ENCODE results near the gene ZNF195.
"Not testable (repeated sequence)": the region's sequence is repeated elsewhere in the genome, so short reads cannot be mapped to it uniquely, and the experiment has no call there.

The ZNF195 gene

DNA sequence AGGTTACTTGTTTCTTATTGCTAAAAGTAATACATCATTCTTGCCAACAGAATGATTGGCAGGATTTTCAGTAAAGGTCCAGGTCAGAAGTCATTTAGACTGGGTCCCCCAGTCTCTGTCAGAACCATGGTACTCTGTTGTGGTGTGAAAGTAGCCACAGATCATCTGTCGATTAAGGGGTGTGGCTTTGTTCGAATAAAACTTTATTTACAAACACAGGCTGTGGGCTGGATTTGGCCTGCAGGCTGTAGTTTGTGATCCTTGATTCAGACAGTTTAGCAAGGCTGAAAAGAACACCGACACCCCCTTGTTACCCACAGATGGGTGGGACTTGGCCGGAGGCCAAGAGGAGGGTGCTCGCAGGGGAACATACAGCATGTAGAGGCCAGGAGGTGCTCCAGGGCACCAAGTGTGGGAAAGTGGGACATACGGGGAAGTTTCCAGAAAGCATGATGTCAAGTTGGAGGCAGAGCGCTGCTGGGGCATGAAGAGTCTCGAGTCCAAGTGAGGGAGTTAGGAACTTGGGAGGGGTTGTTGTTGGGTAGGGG lies 29.2 kb upstream of the ZNF195 start:
- not testable (repeated sequence) for H3K4me3 Mint-ChIP-seq; H3K36me3 Mint-ChIP-seq; H3K27me3 Mint-ChIP-seq; H3K9me3 Mint-ChIP-seq (ENCODE audit: low read depth); H3K27ac Mint-ChIP-seq; H3K4me1 Mint-ChIP-seq (ENCODE audit: low read depth)

DNA sequence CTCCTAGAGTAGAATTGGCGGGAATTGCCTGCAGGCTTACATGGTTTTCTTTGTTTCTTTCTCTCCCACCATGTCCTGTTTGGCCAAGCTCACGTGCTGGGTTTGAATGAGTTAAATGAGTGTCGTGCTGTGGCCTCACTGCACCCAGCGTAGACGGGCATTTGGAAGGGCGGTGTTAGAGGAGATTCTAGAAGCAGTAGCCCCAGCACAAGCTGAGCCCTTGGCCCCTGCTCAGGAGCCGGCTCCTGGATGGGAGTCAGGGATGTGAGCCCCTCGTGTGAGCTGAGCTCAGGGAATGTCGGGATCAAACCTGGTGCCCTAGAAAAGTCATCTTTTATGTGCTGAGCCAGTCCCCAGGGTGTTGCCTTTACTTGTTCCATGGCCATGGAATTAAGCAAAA lies 28.0 kb upstream of the ZNF195 start:
- H3K36me3 Mint-ChIP-seq; H3K4me3 Mint-ChIP-seq; H3K27ac Mint-ChIP-seq; H3K27me3 Mint-ChIP-seq; H3K9me3 Mint-ChIP-seq (ENCODE audit: low read depth); H3K4me1 Mint-ChIP-seq (ENCODE audit: low read depth): not testable (repeated sequence)

GRCh38 chr11:3406223-3406875 lies 27.4 kb upstream of the ZNF195 start:
- H3K4me1 Mint-ChIP-seq (ENCODE audit: low read depth); H3K27ac Mint-ChIP-seq; H3K9me3 Mint-ChIP-seq (ENCODE audit: low read depth); H3K27me3 Mint-ChIP-seq; H3K4me3 Mint-ChIP-seq; H3K36me3 Mint-ChIP-seq: not testable (repeated sequence)

DNA sequence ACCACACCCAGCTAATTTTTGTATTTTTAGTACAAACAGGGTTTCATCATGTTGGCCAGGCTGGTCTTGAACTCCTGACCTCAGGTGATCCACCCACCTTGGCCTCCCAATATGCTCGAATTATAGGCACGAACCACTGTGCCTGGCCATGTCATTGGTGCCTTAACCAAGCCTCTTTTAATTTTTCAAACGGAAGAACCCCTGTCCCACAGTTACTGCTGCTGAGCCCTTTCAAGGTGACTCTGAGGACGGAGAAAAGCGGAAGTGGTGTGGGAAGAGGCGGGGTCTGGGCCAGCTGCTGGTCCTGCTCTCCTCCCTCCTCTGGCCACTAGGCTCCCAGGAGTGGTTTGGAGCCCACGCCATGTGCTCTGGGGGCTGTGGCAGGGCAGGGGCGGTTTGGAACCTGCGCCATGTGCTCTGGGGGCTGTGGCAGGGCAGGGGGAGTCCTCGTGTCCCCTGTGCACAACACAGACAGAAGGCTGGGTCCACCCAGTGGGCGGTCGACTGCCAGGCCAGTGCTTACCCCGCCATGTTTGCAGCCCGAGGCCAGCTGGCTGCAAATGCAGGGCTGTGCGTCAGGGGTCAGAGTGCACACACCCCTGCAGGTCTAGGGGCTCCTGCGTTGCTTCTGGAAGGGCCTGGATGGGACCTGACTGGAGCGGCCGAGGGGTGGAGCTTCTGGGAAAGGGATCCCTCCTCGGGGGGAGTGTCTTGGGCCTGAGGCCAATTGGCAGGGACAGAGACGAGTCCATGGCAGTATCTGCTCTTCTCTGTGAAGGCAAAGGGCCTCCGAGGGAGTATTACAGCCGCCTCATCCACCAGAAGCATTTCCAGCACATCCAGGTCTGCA lies 25.4 kb upstream of the ZNF195 start:
- not testable (repeated sequence) for H3K27ac Mint-ChIP-seq; H3K4me1 Mint-ChIP-seq (ENCODE audit: low read depth); H3K4me3 Mint-ChIP-seq; H3K27me3 Mint-ChIP-seq; H3K9me3 Mint-ChIP-seq (ENCODE audit: low read depth); H3K36me3 Mint-ChIP-seq

- H3K4me3 Mint-ChIP-seq; H3K4me1 Mint-ChIP-seq (ENCODE audit: low read depth); H3K36me3 Mint-ChIP-seq; H3K9me3 Mint-ChIP-seq (ENCODE audit: low read depth); H3K27ac Mint-ChIP-seq; H3K27me3 Mint-ChIP-seq: not testable (repeated sequence)
These were observed 23.9 kb upstream of the ZNF195 start for GRCh38 chr11:3402861-3403250.

- not testable (repeated sequence) for H3K4me1 Mint-ChIP-seq (ENCODE audit: low read depth); H3K27ac Mint-ChIP-seq; H3K36me3 Mint-ChIP-seq; H3K9me3 Mint-ChIP-seq (ENCODE audit: low read depth); H3K4me3 Mint-ChIP-seq; H3K27me3 Mint-ChIP-seq
These were observed 23.4 kb upstream of the ZNF195 start for GRCh38 chr11:3402181-3402860.

DNA sequence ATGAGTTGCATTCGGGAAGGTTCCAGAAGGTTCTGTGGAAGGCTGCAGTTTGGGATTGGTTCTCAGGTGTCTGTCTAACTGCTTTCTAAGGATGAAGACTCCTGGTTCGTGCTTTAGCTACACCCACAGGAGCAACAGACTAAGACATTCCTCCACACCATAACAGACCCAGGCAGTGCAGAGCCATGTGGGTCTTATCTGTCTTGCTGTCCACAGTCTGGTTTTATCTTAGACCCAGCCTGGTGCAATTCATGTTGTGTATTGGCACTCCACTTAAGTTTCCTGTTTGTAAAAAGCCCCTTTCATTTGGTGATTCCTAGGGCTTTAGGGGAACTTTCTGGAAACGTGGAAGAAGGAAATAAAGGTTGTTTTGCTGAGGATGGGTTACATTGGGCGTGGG lies 22.1 kb upstream of the ZNF195 start:
- not testable (repeated sequence) for H3K4me3 Mint-ChIP-seq; H3K9me3 Mint-ChIP-seq (ENCODE audit: low read depth); H3K4me1 Mint-ChIP-seq (ENCODE audit: low read depth); H3K27ac Mint-ChIP-seq; H3K27me3 Mint-ChIP-seq; H3K36me3 Mint-ChIP-seq

GRCh38 chr11:3398509-3398908 lies 19.6 kb upstream of the ZNF195 start:
- not testable (repeated sequence) for H3K9me3 Mint-ChIP-seq (ENCODE audit: low read depth); H3K4me1 Mint-ChIP-seq (ENCODE audit: low read depth); H3K36me3 Mint-ChIP-seq; H3K4me3 Mint-ChIP-seq; H3K27ac Mint-ChIP-seq; H3K27me3 Mint-ChIP-seq

DNA sequence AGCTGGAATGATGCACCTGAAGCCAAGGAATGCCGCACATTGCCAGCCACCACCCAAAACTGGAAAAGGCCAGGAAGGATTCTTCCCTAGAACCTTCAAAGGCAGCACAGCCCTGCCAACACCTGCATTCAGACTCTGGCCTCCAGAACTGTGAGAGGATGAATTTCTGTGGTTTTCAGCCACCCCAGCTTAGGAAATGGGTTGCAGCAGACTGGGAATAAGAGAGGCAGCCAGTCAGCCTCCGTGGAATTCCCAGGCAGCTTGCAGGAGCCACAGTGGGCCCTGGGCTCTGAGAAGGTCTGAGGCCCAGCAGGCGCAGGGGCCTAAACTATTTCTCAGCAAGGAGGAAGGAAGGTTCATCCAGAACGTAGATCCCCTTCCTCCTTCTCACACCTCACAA lies 19.2 kb upstream of the ZNF195 start:
- H3K36me3 Mint-ChIP-seq; H3K4me3 Mint-ChIP-seq; H3K4me1 Mint-ChIP-seq (ENCODE audit: low read depth); H3K27me3 Mint-ChIP-seq; H3K27ac Mint-ChIP-seq; H3K9me3 Mint-ChIP-seq (ENCODE audit: low read depth): not testable (repeated sequence)

- not testable (repeated sequence) for H3K9me3 Mint-ChIP-seq (ENCODE audit: low read depth); H3K36me3 Mint-ChIP-seq; H3K4me3 Mint-ChIP-seq; H3K27ac Mint-ChIP-seq; H3K4me1 Mint-ChIP-seq (ENCODE audit: low read depth); H3K27me3 Mint-ChIP-seq
These were observed 18.3 kb upstream of the ZNF195 start for GRCh38 chr11:3397210-3397609.

- not testable (repeated sequence) for H3K4me1 Mint-ChIP-seq (ENCODE audit: low read depth); H3K36me3 Mint-ChIP-seq; H3K9me3 Mint-ChIP-seq (ENCODE audit: low read depth); H3K27me3 Mint-ChIP-seq; H3K4me3 Mint-ChIP-seq; H3K27ac Mint-ChIP-seq
These were observed 16.5 kb upstream of the ZNF195 start for GRCh38 chr11:3395468-3395867.

DNA sequence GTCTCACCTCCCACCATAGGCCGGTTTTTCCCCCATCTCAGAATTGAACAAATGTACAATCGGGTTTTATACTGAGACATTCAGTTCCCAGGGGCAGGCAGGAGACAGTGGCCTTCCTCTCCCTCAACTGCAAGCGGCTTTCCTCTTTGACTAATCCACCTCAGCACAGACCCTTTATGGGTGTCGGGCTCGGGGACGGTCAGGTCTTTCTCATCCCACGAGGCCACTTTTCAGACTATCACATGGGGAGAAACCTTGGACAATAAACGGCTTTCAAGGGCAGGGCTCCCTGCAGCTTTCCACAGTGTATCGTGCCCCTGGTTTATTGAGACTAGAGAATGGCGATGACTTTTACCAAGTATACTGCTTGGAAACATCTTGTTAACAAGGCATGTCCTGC lies 16.0 kb upstream of the ZNF195 start:
- H3K27me3 Mint-ChIP-seq; H3K36me3 Mint-ChIP-seq; H3K27ac Mint-ChIP-seq; H3K4me1 Mint-ChIP-seq (ENCODE audit: low read depth); H3K9me3 Mint-ChIP-seq (ENCODE audit: low read depth); H3K4me3 Mint-ChIP-seq: not testable (repeated sequence)

DNA sequence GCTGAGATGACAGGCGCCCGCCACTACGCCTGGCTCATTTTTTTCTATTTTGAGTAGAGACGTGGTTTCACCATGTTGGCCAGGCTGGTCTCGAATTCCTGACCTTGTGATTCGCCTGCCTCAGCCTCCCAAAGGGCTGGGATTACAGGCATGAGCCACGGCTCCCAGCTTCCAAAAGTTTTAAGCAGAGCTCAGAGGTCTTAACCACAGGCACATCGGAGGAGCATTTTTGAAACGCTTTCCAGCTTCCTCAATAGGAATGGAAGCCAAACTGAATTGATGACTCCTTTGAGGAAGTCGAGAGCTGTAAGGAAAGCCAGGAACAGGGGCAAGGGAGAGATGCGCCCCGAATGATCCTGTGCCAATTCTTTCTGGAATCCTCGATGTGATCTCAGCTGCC lies 14.5 kb upstream of the ZNF195 start:
- H3K27ac Mint-ChIP-seq; H3K9me3 Mint-ChIP-seq (ENCODE audit: low read depth); H3K36me3 Mint-ChIP-seq: not testable (repeated sequence)

DNA sequence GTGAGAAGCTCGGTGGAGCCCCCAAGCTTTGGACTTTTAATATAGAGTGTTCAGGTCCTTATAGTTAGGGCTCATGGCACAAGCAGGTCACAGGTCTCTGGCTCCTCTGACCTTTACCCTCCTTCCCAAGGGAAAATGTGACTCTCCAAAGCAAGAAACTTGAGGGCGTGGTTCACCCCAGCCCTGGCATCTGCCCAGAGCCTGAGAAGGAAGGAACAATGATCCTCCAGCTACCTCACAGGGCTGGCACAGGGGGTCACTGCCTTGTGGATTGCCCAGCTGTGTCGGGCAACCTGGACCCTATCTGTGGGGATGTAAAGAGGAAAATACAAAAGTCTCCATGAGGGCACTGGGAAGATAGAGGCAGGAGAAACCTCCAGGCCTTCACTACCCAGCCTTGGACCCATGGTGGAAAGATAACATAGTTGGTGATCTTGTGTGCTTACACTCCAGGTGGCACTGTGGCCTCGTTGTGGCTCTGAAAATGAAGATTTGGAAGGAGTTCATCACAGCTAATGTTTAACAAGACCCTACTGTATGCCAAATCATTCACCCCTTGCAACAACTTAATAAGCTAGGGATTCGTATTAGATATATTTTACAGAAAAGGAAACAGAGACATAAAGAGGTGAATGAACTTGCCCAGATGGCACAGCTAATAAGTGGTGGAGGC lies 3.8 kb upstream of the ZNF195 start:
- Mint-ChIP-seq H3K27ac (no peak overlapping the region), H3K36me3 (peaks cover 2% of the 10 kb centered on the region), H3K27me3 (peaks cover 4% of the 10 kb centered on the region), H3K9me3 (ENCODE audit: low read depth) (no peaks in the 10 kb centered on the region), H3K4me1 (ENCODE audit: low read depth) (peaks cover 19% of the 10 kb centered on the region), H3K4me3 (no peak overlapping the region)

More for the DNA sequence above, 14.5 kb upstream of the ZNF195 start:
- not testable (repeated sequence) for H3K4me1 Mint-ChIP-seq (ENCODE audit: low read depth); H3K4me3 Mint-ChIP-seq; H3K27me3 Mint-ChIP-seq

DNA sequence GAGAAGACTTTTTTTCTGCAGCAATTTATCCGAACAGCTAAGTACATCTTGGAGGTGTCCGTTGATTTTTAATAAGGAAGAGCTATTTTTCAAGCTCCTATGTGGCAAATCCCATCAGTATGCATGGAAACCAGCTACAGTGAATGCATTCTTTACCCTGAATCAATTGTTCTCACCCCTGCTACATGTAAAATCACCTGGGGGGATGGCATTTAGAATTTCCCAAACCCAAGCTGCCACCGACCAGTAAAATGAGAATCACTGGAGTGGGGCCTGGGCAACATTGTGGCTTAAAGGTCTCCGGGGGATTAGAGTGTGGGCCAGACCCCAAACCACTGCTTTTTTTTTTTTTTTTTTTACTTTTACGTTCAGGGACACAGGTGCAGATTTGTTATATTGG lies 2.8 kb upstream of the ZNF195 start:
- Mint-ChIP-seq H3K9me3 (ENCODE audit: low read depth) (no peaks in the 10 kb centered on the region), H3K27ac (no peak overlapping the region), H3K36me3 (peaks cover 7% of the 10 kb centered on the region), H3K4me1 (ENCODE audit: low read depth) (peaks cover 28% of the 10 kb centered on the region), H3K4me3 (no peak overlapping the region), H3K27me3 (peaks cover 4% of the 10 kb centered on the region)

All from activated naive CD8-positive, alpha-beta T cell (primary cell).